Measurements from ENCODE around the gene SUN3.
"Not testable (repeated sequence)": the region's sequence is repeated elsewhere in the genome, so short reads cannot be mapped to it uniquely, and the experiment has no call there.

Gene SUN3

DNA sequence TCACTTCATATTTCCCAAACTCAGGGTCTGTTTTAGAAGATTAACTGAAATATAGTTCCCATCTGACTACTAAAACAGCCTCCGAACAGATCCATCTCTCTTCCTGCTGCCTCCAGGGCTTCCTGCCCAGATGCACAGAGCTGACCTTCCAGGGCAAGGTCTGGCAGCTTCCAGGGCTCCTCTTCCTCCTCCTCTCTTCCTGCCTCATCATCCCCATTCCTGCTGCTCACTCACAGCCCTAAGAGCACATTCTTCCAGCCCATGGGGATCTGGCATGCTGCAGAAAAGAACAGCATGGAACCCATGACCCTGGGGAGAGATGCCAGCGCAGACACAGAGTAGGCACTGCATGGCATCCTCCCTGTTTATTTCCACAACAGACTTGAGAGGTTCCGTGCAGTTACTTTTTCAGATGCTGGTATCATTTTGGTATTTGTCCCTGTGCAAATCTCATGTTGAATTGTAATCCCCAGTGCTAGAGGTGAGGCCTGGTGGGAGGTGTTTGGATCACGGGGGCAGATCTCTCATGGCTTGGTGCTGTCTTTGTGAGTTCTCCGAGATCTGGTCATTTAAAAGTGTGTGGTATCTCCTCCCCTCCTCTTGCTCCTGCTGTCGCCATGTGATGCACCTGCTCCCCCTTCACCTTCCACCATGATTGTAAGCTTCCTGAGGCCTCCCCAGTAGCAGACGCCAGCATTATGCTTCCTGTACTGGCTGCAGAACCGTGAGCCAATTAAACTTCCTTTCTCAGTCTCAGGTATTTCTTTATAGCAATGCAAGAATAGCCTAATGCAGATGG is 85.0 kb downstream of the SUN3 start:
- DNase-seq (ENCODE audit: low spot score): peak; percentile 20

DNA sequence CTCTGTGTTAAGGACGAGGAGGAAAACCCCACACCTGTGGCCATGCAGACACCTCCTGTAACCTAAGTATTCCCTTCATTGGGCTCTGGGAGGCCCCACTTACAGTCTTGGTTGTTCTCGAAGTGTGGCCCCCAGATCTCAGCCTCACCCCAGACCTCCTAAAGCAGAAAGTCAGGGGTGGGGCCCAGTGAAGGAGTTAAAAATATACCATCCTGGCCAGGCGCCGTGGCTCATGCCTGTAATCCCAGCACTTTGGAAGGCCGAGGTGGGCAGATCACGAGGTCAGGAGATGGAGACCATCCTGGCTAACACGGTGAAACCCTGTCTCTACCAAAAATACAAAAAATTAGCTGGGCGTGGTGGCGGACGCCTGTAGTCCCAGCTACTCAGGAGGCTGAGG is 86.3 kb downstream of the SUN3 start:
- DNase-seq (ENCODE audit: low spot score): not testable (repeated sequence)

DNA sequence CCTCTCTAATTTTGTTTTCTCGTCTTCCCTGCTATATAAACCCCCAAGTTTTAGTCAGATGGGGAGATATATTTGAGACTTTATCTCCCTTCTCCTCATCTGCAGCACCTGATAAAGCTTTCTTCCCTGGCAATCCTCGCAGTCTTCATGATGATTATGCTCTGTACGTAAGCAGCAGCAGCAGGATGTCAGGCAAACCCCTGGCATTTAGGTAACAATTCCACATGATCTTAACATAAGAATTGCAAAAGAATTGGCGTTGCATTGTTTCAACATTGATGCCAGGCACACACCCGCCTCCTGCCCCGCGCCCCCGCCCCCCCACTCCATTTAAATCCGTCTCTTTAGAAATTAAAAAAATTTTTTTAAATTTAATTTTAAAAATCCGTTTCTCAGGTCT is 86.8 kb downstream of the SUN3 start:
- no peak for DNase-seq (ENCODE audit: low spot score)

DNA sequence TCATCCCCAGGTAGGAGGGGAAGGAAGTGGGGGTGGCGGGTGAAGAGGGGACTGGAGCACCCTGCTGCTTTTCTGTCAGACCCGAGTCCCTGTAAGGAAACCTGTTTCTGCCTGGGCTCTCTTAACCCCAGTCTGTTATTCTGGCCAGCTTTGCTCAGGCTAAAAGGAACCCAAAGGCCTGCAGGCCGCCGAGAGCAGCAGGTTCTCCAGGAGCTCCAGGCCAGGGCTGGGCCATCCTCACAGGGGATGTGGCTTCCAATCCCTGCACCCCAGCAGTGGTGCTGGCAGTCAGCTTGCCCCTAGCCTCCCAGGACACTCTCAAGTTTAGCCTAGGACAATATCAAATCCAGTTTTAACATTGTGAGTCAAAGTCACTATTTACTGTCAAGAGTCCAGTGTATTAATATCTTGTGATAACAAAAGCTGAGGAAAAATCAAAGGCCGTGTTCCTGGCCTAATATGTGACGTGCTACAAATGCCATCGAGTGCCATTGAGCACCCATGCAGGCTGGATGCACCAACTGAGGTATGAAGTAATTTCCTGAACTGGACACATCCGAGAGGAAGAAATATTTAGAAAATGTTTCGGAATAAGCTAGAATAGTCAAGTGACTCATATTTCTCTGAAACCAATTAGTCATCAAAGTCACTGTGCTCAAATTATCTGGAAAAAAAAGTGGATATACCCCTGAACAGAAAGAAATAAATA is 87.6 kb downstream of the SUN3 start:
- peak; percentile 88 for DNase-seq (ENCODE audit: low spot score)

DNA sequence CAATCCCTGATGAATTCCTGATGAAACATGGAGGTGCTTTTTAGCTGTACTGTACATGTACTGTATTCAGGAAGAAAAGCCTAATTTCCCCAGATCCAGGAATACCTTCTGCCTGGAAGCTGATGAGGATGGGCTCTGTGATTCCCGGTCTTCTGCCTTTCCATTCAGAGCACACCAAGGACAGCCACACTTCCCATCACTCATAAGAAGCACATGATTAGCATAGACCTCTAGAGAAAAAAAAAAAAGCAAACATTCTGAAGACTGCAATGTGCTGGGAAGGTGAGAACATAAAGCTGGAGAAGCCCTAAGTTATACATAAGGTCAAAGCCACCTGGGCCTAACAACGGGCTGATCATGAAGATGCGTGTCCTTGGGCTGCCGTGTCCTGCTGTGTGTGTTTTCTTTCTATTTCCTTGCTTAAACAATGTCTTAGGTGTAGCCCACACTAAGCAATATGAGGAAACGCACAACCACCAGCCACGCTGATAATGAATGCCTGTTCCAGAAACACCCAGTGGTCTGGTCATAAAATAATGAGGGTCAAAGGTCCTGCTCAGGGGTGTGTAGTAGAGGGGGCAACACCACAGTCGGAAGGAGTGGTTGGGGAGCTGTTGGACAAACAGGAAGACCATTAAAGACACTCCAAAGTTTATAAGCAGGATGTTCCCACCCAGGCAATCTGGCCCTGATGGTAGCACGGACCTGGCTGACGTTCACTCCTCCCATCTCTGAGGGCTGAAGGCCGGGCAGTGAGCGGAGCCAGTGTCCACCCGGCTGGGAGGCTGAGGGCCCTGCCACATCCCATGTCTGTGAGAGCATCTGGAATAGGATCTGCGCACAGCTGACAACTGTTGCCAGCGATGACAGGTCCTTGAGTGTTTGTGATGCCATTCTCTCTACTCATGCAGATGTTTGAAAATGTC is 88.6 kb downstream of the SUN3 start:
- DNase-seq (ENCODE audit: low spot score): peak; percentile 94

DNA sequence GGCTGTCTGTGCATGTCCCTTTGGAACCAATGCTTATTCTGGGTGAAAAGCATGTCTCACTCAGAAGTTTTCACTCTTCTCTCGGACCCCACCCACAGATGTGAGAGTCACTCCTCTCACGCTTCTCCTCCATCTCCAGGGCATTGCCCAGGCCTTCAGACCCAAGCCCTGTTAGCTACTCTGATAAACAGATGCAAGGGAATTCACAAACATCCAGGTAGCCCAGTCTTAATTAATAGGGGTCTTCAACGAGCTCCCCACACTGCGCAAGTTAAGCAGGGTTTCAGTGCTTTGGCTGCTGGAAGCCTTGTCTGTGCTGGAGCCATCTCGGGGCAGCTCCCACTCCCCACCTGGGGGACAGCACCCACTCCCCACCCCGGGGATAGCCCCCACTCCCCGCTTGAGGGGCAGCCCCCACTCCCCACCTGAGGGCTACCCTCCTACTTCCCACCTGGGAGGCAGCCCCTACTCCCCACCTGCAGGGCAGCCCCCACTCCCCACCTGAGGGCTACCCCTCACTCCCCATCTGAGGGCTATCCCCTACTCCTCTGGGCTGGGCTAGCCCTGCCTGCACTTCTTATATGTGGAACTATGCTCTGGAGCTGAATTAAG is 89.4 kb downstream of the SUN3 start:
- DNase-seq (ENCODE audit: low spot score): no peak

DNA sequence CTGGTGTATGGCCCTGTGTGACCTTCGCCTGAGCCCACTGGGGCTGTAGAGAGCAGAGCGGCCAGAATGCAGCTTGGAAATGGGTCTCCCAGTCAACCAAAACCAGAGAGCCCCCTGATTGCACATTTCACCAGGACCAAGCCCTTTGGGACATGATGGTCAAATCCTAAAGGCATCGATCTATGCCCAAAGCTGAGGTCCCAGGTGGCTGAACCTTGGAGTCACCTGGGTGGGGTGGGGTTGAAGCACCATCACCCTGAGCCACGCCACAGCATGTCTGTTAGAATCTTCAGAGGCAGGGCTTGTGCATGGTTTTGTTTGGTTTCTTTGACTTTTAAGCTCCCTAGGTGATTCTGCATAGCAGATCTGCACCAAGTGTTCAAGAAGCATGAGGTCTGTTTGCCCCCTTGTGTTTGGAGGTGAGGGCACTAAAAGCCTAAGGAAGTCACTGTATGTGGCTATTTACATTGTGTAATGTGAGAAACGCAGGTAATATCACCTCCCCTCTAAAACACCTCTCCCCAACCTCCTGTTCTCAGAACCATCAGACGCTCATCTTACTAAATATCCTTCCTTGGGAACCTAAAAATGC is 90.2 kb downstream of the SUN3 start:
- DNase-seq (ENCODE audit: low spot score): no peak

DNA sequence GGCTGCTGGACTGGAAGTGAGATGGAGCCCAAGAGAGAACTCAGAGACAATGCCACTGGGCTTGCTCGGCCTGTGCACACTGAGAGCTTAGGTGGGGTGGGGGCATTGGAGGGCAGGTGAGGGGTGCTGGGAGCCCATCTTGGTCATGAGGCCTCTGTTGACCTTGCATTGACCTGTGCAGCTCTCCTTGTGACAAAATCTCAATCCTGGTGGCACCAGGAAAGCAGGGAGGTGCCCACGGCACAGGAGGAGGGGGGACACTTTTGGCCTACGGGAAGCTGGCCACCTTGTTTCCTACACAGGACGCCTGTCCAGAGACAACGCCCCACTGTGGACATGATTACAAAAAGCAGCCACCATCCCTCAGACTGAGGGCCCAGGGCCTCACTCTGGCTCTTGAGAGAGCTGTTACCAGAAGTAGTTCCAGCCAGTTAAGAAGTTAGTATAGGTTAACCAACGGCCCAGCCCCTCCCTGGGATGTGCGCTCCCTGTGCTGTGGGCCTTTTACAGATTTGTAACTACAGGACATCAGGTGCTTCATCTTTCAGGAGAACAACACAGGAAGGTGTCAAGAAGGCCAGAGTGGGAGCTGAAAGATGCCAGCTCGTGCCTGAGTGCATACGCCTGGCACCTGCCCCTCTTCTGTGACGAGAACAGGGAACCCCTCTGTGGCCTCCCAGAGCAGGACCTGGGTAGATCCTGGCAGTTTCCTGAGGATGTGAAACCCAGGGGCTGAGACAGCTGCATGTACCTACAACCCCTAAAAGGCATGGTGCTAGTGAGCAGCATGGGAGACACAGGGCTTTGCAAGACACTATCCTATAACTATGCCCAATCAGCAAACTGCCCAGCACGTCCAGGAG is 91.0 kb downstream of the SUN3 start:
- DNase-seq (ENCODE audit: low spot score): no peak

All from GM03348 (cell line).